GM18907 (cell line): ENCODE data around the gene ADAMTSL4.
A peak's percentile ranks its signal among the peaks of the same experiment; 100 is the strongest.

Experiments
- ATAC-seq: cut with Tn5 transposase; IDR thresholded peaks from one replicate; pipeline ENCODE4 v1.9.1; 2021; ENCODE audit warnings: mild to moderate bottlenecking, moderate library complexity; ENCODE audit not compliant: unreplicated experiment

Gene ADAMTSL4

GRCh38 chr1:150534002-150534401 lies 15.2 kb upstream of the ADAMTSL4 start:
- no peak for ATAC-seq

DNA sequence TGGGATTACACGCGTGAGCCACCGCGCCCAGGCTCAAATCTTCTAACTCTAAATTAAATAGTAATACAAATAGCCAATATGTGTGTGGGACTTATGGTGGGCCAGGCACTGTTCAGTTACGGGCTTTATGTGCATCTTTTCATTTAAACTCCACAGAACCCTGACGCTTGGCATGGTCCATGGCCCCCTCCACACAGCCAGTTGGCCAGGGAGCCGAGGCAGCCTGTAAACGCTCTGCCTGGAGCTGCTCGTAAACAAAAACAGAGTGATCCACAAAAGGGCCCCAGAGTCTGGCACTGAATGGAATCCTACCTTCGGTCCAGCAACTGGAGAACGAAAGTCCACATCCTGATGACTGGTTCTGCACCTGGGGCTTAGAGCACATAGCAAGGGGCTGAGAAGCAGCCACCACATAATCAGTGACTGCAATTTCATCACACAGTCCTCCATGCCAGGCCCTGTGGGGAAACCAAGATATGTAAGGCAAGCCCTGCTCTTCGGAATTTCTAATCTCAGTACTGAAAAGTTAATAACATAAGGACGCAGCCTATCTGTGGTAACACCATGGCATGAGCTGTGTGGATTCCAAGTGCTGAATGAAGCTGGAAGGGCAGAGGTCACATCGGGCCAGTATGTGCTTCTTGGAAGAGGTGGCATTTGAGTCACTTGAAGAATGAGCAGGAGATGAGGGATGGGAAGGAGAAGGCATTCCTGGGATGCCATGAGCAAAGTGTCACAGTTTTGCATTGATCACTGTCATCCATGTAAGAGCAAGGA lies 13.5 kb upstream of the ADAMTSL4 start:
- ATAC-seq = no peak

- ATAC-seq = no peak
Measured at GRCh38 chr1:150536836-150537731, 12.1 kb upstream of the ADAMTSL4 start.

GRCh38 chr1:150537732-150538684 lies 11.2 kb upstream of the ADAMTSL4 start:
- ATAC-seq = no peak

- no peak for ATAC-seq
Measured at GRCh38 chr1:150543500-150544143, 5.6 kb upstream of the ADAMTSL4 start.

- no peak for ATAC-seq
Measured at GRCh38 chr1:150544204-150544603, 5.0 kb upstream of the ADAMTSL4 start.

DNA sequence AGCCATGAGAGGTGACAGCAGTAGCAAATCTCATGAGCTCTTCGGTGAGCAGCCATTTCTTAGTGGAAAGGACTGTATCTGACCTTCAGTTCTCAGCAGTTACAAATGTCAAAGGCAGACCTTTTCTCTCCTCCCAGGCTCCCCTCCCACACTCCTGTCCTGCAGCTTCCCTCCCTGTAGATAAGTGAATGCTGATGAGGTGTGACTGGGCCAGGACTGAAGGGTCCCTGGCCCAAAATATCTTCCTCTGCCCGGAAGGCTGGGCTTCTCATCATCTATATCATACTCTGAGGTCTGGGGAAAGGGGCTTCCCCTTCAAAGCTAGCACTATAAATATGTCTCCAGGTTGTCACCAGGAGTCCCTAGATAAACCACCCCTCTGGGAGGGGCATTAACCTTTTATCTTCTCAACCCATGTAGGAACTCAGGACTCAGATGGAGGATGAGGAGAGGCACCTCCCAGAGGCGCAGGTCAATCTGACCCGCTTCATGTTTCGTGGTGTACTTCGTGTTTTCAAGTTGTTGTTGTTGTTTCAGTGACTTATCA lies 3.6 kb upstream of the ADAMTSL4 start:
- no peak for ATAC-seq

DNA sequence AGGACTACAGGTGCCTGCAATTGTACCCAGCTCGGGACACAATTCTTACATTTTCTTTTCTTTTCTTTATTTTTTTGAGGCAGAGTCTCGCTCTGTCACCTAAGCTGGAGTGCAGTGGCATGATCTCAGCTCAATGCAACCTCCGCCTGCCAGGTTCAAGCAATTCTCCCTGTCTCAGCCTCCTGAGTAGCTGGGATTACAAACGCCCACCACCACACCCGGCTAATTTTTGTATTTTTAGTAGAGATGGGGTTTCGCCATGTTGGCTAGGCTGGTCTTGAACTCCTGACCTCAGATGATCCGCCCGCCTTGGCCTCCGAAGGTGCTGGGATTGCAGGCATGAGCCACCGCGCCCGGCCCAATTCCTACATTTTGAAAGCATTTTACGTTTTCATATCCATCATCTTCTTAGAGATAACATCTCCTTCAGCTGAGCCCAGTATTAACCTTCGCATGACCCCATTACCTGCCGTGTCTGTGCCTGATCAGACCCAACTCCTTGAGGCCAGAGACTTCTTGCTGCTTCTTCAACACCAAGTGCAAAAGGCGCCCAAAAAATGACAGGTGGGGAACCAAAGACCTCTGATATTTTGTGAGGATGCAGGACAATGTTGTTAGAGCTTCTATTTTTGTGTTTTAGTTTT lies 2.8 kb upstream of the ADAMTSL4 start:
- ATAC-seq = no peak

DNA sequence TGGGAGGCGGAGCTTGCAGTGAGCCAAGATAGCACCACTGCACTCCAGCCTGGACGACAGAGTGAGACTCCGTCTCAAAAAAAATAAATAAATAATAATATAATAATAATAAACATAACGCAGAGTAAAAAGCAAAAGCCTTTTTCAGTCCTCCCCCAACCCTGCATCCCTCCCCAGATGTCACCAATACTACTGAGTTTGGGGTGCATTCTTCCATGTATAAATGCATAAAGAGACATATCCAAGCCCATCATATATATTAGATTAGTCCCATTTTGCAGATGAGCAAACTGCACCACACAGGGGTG lies 930 bp upstream of the ADAMTSL4 start:
- ATAC-seq = no peak

GRCh38 chr1:150549496-150550221 lies 451 bp downstream of the ADAMTSL4 start:
- ATAC-seq = peak; percentile 19

DNA sequence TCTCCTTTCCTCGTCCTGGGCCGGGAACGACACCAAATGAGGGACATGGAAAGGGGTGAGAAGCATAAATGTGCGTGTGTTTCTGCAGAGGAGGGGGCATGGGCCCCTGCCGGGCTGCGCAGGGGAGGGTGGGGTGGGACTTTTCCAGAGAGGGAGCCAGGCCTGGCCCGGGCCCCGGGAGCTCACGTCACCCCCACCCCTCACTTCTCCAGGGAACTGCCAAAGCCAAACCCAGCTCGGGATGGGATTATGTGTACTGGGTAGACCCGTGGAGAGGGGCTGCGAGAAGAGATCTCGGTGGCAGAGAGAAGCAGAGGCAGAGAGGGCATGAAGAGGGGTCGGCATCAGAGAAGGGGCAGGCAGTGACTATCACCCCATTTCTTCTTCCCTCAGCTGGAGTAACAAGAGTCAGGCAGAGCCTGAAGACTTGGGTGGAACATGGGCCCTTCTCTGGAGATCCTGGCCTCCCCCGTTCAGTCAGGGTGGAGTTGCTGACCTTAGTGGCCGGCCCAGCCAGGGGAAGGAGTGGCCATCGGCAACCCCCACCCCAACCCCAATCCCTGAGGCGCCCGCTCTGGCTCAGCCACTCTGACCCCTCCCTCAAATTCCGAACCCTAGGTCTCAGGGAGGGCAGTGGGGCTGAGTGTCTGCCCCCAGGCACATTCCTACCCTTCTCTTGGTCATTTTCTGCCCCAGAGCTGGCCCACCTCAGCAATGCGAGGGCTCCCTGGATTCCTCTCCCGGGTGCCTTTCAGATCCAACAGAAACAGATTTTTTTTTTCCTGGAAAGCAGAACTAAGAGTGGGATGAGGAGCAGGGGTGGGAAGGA lies 1.2 kb downstream of the ADAMTSL4 start:
- no peak for ATAC-seq

- no peak for ATAC-seq
Measured at GRCh38 chr1:150551051-150551783, 2.0 kb downstream of the ADAMTSL4 start.

GRCh38 chr1:150551784-150552127 lies 2.5 kb downstream of the ADAMTSL4 start:
- no peak for ATAC-seq

DNA sequence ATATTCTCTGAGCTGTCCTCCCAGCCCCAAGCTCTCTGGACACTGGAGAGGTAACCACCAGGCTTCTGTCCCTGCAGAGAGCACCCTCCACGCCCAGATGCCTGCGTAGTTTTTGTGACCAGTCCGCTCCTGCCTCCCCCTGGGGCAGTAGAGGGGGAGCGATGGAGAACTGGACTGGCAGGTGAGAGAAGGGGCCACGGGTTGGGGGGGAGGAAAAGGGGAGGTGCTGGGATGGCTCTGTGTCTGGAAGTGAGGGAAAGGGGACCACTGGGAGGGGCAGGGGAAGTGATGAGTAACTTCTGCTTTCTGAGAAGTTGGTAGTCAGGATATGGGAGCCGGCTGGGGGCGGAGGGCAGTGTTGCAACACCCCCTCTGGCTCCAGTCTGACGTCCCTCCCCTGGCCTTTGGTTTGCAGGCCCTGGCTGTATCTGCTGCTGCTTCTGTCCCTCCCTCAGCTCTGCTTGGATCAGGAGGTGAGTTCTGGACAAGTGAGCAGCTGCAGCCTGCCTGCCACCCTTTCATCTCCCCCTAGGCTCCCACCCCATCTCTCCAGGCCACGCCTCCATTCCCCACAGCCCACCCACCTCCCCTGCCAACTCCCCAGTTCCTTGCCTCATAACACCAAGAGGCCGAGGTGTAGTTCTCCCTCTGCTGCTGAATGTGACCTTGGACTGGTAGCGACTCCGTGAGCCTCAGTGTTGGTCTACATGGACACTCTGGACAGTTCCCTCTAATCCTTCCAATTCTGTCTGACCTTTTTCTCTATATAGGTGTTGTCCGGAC lies 3.1 kb downstream of the ADAMTSL4 start:
- ATAC-seq = no peak

GRCh38 chr1:150552911-150553289 lies 3.7 kb downstream of the ADAMTSL4 start:
- ATAC-seq = no peak

DNA sequence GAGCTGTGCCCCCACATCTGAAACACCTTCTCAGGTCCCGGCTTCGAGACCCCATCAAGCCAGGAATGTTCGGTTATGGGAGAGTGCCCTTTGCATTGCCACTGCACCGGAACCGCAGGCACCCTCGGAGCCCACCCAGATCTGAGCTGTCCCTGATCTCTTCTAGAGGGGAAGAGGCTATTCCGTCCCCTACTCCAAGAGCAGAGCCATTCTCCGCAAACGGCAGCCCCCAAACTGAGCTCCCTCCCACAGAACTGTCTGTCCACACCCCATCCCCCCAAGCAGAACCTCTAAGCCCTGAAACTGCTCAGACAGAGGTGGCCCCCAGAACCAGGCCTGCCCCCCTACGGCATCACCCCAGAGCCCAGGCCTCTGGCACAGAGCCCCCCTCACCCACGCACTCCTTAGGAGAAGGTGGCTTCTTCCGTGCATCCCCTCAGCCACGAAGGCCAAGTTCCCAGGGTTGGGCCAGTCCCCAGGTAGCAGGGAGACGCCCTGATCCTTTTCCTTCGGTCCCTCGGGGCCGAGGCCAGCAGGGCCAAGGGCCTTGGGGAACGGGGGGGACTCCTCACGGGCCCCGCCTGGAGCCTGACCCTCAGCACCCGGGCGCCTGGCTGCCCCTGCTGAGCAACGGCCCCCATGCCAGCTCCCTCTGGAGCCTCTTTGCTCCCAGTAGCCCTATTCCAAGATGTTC lies 4.3 kb downstream of the ADAMTSL4 start:
- no peak for ATAC-seq
